ENCODE data around the gene DRG2. TPM values are rescaled to one million over a fixed set of nuclear protein-coding genes. Genes with fewer than 3 reads are reported as not detected.

Gene DRG2
- total RNA-seq, 1 experiment from 2014 or later, result 47.9 TPM

- intact Hi-C loops (cut with micrococcal nuclease; ENCODE audit: unreplicated experiment), result loop anchor here (5.0 to 10.0 kb wide), 2 partner anchors 67 to 224 kb away; partner anchors contain the start of genes DRC3 and TOM1L2
- H3K4me1 ChIP-seq, result peaks cover 19% of the 10 kb centered on the region
- peak; percentile 99 to 100 for DNase-seq
- no peaks in the 10 kb centered on the region for H3K9me3 ChIP-seq
- Mint-ChIP-seq H3K36me3 (ENCODE audit: insufficient read depth, unreplicated experiment) (peaks cover 6% of the 10 kb centered on the region), H3K4me1 (ENCODE audit: low read depth, unreplicated experiment) (peaks cover 26% of the 10 kb centered on the region), H3K9me3 (ENCODE audit: unreplicated experiment) (no peaks in the 10 kb centered on the region), H3K4me3 (ENCODE audit: unreplicated experiment) (peak within 1 kb of the TSS; percentile 83), H3K27ac (ENCODE audit: unreplicated experiment) (peak within 1 kb of the TSS; percentile 82), H3K27me3 (ENCODE audit: insufficient read depth, unreplicated experiment) (no peaks in the 10 kb centered on the region)
- no peaks in the 10 kb centered on the region for H3K27me3 ChIP-seq (replicated peaks; ENCODE audit: control insufficient read depth, insufficient read depth, low read length)
- POLR2A ChIA-PET, result no interaction called here
- no TSS peak for BruUV-seq (replicated peaks)
- no peaks in the 10 kb centered on the region for H3K36me3 ChIP-seq (ENCODE audit: control insufficient read depth, insufficient read depth, low read length)
- CTCF ChIA-PET, result no interaction called here
- peak in 1 of 2 experiments; percentile 29 for TF ChIP-seq CTCF (IDR thresholded peaks at IDR 0.05; ENCODE audit: insufficient read depth in 1 of 2, low read depth in 1 of 2, low read length in 1 of 2, severe bottlenecking in 1 of 2, unreplicated experiment in 1 of 2)
- H3K4me3 ChIP-seq (ENCODE audit: low read depth, low read length), result peak within 1 kb of the TSS; percentile 85
These were observed 48.8 kb upstream of the DRG2 start, which contains the start of the genes ATPAF2 and GID4 for GRCh38 chr17:18038861-18039534. ATPAF2 (minus strand) TSS chr17:18039168; CDS start chr17:18039013, 155 bp downstream. GID4 (plus strand) TSS chr17:18039408; CDS start chr17:18039465, 57 bp downstream.

GRCh38 chr17:18039535-18040260, 48.0 kb upstream of the DRG2 start:
- H3K27ac Mint-ChIP-seq (ENCODE audit: unreplicated experiment), result peak overlapping the region; percentile 82
- H3K27me3 Mint-ChIP-seq (ENCODE audit: insufficient read depth, unreplicated experiment), result no peaks in the 10 kb centered on the region
- H3K4me1 Mint-ChIP-seq (ENCODE audit: low read depth, unreplicated experiment), result peaks cover 26% of the 10 kb centered on the region
- H3K9me3 Mint-ChIP-seq (ENCODE audit: unreplicated experiment), result no peaks in the 10 kb centered on the region
- Histone ChIP-seq H3K36me3 (ENCODE audit: control insufficient read depth, insufficient read depth, low read length) (no peaks in the 10 kb centered on the region), H3K27me3 (replicated peaks; ENCODE audit: control insufficient read depth, insufficient read depth, low read length) (no peaks in the 10 kb centered on the region), H3K4me1 (peaks cover 19% of the 10 kb centered on the region), H3K4me3 (ENCODE audit: low read depth, low read length) (peak overlapping the region; percentile 85), H3K9me3 (no peaks in the 10 kb centered on the region)
- intact Hi-C loops (cut with micrococcal nuclease; ENCODE audit: unreplicated experiment), result loop anchor here (5.0 to 10.0 kb wide), 2 partner anchors 67 to 225 kb away; partner anchors contain the start of genes DRC3 and TOM1L2
- H3K4me3 Mint-ChIP-seq (ENCODE audit: unreplicated experiment), result peak overlapping the region; percentile 83
- CTCF ChIA-PET, result no interaction called here
- DNase-seq, result peak; percentile 59 to 65
- H3K36me3 Mint-ChIP-seq (ENCODE audit: insufficient read depth, unreplicated experiment), result peaks cover 6% of the 10 kb centered on the region
- BruUV-seq (replicated peaks), result no TSS peak
- POLR2A ChIA-PET, result no interaction called here
- no peak for TF ChIP-seq CTCF (IDR thresholded peaks at IDR 0.05; ENCODE audit: insufficient read depth in 1 of 2, low read depth in 1 of 2, low read length in 1 of 2, severe bottlenecking in 1 of 2, unreplicated experiment in 1 of 2)

DNA sequence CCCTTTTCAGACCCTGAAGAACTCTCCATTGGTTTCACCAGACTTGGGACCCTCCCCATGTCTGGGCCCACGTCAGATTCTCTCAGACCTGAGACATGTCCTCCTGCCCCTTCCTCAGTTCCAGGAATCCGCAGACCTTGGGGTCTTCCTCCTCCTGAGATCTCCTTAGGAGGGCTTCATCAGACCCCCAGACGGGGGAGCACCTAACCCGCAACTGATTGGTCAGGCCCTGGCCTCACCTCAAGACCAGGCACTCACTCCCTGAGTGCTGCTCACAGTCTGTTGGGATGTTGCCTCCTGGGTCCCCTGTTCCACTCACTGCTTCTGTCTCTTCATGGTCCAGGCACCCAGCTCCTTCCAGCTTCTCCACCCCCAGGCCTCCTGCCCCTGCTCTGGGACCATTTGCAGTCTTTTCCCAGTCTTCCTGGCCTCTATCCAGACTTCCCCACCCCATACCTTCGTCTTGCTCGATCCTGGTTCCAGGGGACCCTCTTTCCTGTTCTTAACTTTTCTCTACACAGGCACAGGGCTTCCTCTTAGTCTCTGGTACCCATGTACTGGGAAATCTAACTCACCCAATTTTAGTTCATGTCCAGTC, 47.4 kb upstream of the DRG2 start:
- Mint-ChIP-seq H3K4me3 (ENCODE audit: unreplicated experiment) (peak overlapping the region; percentile 83), H3K27me3 (ENCODE audit: insufficient read depth, unreplicated experiment) (no peaks in the 10 kb centered on the region), H3K9me3 (ENCODE audit: unreplicated experiment) (no peaks in the 10 kb centered on the region), H3K27ac (ENCODE audit: unreplicated experiment) (peak overlapping the region; percentile 80), H3K36me3 (ENCODE audit: insufficient read depth, unreplicated experiment) (peaks cover 6% of the 10 kb centered on the region), H3K4me1 (ENCODE audit: low read depth, unreplicated experiment) (peaks cover 26% of the 10 kb centered on the region)
- POLR2A ChIA-PET, result no interaction called here
- no peak for DNase-seq
- intact Hi-C loops (cut with micrococcal nuclease; ENCODE audit: unreplicated experiment), result no loop called here
- BruUV-seq (replicated peaks), result no TSS peak
- Histone ChIP-seq H3K9me3 (no peaks in the 10 kb centered on the region), H3K4me1 (peaks cover 19% of the 10 kb centered on the region), H3K36me3 (ENCODE audit: control insufficient read depth, insufficient read depth, low read length) (no peaks in the 10 kb centered on the region; the same call in 1 of the 2 replicates), H3K4me3 (ENCODE audit: low read depth, low read length) (peak overlapping the region; percentile 85), H3K27me3 (replicated peaks; ENCODE audit: control insufficient read depth, insufficient read depth, low read length) (no peaks in the 10 kb centered on the region)
- no peak for TF ChIP-seq CTCF (IDR thresholded peaks at IDR 0.05; ENCODE audit: insufficient read depth in 1 of 2, low read depth in 1 of 2, low read length in 1 of 2, severe bottlenecking in 1 of 2, unreplicated experiment in 1 of 2)
- CTCF ChIA-PET, result interaction anchor here (0.6 kb wide), 1 partner anchor 10 kb away, joined by 5 read pairs; no protein-coding TSS in a partner anchor

All from Caco-2 (cell line).